HEK293T (cell line): ENCODE data around the gene KRT84.

Source experiments
- CTCF ChIA-PET: fragments of 350-600 bp; formaldehyde crosslinking; extraction: SDS; loops from one replicate; lab custom pipeline; 2021; ENCODE audit warnings: antibody characterized with exemption, inconsistent platforms; lab: Yijun Ruan, JAX
- POLR2A ChIA-PET: fragments of 350-600 bp; formaldehyde crosslinking; extraction: SDS; loops from one replicate; lab custom pipeline; 2020; ENCODE audit warnings: antibody characterized with exemption, inconsistent platforms; lab: Yijun Ruan, JAX
- DNase-seq: peaks from one replicate; pipeline ENCODE4 v3.0.0; 2012; ENCODE audit warnings: mixed read lengths; ENCODE audit errors: extremely low spot score
- ARNT ChIP-seq: fragments of 450-650 bp; IDR thresholded peaks from 2 replicates; pipeline ENCODE4 v1.6.1; 2017; ENCODE audit warnings: mild to moderate bottlenecking
- BHLHE40 ChIP-seq: fragments of 450-650 bp; IDR thresholded peaks from 2 replicates; pipeline ENCODE4 v1.6.1; 2016; ENCODE audit warnings: mild to moderate bottlenecking, moderate library complexity, borderline replicate concordance
- CTBP1 ChIP-seq: fragments of 450-650 bp; IDR thresholded peaks from 2 replicates; pipeline ENCODE4 v1.6.1; 2016; ENCODE audit warnings: borderline replicate concordance
- ELF4 ChIP-seq: fragments of 450-650 bp; IDR thresholded peaks from 2 replicates; pipeline ENCODE4 v1.6.1; 2017; ENCODE audit warnings: antibody characterized with exemption
- FOXA1 ChIP-seq: fragments of 450-650 bp; IDR thresholded peaks from 2 replicates; pipeline ENCODE4 v1.6.1; 2016; ENCODE audit warnings: mild to moderate bottlenecking
- FOXK2 ChIP-seq: fragments of 450-650 bp; IDR thresholded peaks from 2 replicates; pipeline ENCODE4 v1.6.1; 2016; ENCODE audit warnings: mild to moderate bottlenecking
- FOXM1 ChIP-seq: fragments of 450-650 bp; IDR thresholded peaks from 2 replicates; pipeline ENCODE4 v1.6.1; 2017; ENCODE audit warnings: mild to moderate bottlenecking, borderline replicate concordance
- HDGF ChIP-seq: fragments of 450-650 bp; IDR thresholded peaks from 2 replicates; pipeline ENCODE4 v1.6.1; 2017; ENCODE audit warnings: antibody characterized with exemption, borderline replicate concordance
- L3MBTL2 ChIP-seq: fragments of 450-650 bp; conservative IDR thresholded peaks from 2 replicates; pipeline ENCODE4 v1.6.1; 2016; ENCODE audit warnings: mild to moderate bottlenecking
- LEF1 ChIP-seq: fragments of 450-650 bp; IDR thresholded peaks from 2 replicates; pipeline ENCODE4 v1.6.1; 2017; ENCODE audit warnings: mild to moderate bottlenecking, borderline replicate concordance
- NFRKB ChIP-seq: fragments of 450-650 bp; IDR thresholded peaks from 2 replicates; pipeline ENCODE4 v1.6.1; 2016; ENCODE audit warnings: mild to moderate bottlenecking, moderate library complexity
- SP1 ChIP-seq: fragments of 450-650 bp; IDR thresholded peaks from 2 replicates; pipeline ENCODE4 v1.6.1; 2017
- SUZ12 ChIP-seq: fragments of 450-650 bp; IDR thresholded peaks from 2 replicates; pipeline ENCODE4 v1.6.1; 2016; ENCODE audit warnings: mild to moderate bottlenecking
- TARDBP ChIP-seq: fragments of 450-650 bp; IDR thresholded peaks from 2 replicates; pipeline ENCODE4 v1.6.1; 2016
- ZNF384 ChIP-seq: fragments of 450-650 bp; IDR thresholded peaks from 2 replicates; pipeline ENCODE4 v1.6.1; 2016
- TF ChIP-seq, protein P1 (sequence below): fragments of 450-650 bp; IDR thresholded peaks from 2 replicates; pipeline ENCODE4 v1.6.1; 2016

The KRT84 gene

DNA sequence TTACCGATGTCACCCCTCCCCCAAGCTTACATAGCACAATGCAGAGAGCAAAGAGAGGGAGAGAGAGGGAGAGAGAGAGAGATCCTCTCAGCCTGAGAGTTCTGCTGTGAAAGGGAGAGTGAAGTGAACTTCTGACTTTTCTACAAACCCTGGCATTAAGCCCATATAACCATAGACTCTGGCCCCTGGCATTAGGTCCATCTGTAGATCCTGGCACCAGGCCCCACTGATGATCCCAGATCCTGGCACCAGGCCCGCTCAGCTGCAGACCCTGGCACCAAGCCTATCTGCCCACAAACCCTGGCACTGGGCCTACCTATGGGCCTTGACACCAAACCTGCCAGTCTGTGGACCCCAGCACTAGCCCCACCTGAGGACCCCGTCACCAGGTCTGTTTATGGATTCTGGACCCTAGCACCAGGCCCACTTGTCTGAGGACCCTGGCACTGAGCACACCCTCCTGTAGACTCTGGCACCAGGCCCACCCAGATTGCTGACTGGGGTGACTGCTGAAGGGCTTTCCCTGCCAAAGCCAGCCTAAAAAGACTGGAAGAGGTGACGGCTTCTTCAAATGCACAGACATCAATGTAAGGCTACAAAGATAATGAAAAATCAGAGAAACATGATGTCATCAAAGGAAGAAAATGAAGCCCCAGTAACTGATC is 49.7 kb downstream of the KRT84 start:
- POLR2A ChIA-PET, result no interaction called here
- CTCF ChIA-PET, result interaction anchor here (0.6 kb wide), 1 partner anchor 656 kb away, joined by 3 read pairs; no protein-coding TSS in a partner anchor
- TF ChIP-seq, protein P1, sequence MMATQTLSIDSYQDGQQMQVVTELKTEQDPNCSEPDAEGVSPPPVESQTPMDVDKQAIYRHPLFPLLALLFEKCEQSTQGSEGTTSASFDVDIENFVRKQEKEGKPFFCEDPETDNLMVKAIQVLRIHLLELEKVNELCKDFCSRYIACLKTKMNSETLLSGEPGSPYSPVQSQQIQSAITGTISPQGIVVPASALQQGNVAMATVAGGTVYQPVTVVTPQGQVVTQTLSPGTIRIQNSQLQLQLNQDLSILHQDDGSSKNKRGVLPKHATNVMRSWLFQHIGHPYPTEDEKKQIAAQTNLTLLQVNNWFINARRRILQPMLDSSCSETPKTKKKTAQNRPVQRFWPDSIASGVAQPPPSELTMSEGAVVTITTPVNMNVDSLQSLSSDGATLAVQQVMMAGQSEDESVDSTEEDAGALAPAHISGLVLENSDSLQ, result no peak
- no peak for TF ChIP-seq ARNT
- no peak for TF ChIP-seq BHLHE40
- no peak for TF ChIP-seq FOXM1
- TF ChIP-seq TARDBP, result no peak
- no peak for TF ChIP-seq FOXA1
- no peak for TF ChIP-seq CTBP1
- no peak for TF ChIP-seq L3MBTL2
- TF ChIP-seq NFRKB, result no peak
- no peak for TF ChIP-seq SUZ12
- TF ChIP-seq ZNF384, result no peak
- no peak for DNase-seq

DNA sequence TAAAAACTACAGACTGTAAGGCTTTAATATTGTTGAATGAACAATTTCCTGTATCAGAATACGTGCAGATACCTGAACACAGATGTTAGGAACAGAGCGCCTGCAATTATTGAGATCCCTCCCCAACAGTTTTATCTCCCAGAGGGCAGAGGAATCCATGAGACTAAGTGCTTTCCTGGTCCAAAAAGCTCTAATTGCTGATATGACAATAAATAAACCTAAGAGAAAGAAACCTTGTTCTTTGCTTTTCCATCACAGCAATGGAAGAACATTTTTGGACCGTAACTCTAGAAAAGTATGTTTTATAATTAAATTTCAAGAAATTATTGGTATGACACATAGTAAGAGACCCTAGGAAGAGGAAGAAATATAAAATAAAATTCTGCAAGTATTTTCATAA is 51.3 kb downstream of the KRT84 start:
- POLR2A ChIA-PET, result no interaction called here

DNA sequence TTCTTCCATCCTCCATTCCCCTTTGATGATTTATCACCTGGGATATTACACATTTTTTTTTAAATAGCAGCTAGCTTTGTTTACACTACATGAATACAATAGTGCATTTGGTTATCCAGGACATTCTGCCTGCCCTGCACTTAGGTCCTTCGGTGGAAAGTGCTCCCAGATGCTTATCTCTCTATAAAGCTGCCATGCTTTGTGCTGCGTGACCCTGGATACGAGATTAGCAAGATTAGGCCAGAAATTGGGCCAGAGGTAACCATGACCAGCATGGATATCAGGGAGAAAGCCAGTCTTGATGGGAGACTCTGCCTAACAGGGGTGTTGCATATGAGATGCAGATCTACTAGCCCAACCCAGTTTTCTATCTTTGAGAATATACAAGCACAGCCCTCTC is 52.1 kb downstream of the KRT84 start:
- DNase-seq, result no peak
- ChIA-PET CTCF (no interaction called here), POLR2A (no interaction called here)
- TF ChIP-seq SUZ12 (no peak), ELF4 (no peak), LEF1 (no peak), FOXK2 (no peak), SP1 (no peak), L3MBTL2 (no peak), CTBP1 (no peak), TARDBP (no peak), FOXM1 (no peak), ZNF384 (no peak)

More for the DNA sequence above, 51.3 kb downstream of the KRT84 start:
- TF ChIP-seq BHLHE40 (no peak), LEF1 (no peak), FOXA1 (no peak), HDGF (no peak), ZNF384 (no peak), NFRKB (no peak), CTBP1 (no peak), SUZ12 (no peak)
- TF ChIP-seq, protein P1, result no peak
- no peak for DNase-seq
- CTCF ChIA-PET, result no interaction called here

DNA sequence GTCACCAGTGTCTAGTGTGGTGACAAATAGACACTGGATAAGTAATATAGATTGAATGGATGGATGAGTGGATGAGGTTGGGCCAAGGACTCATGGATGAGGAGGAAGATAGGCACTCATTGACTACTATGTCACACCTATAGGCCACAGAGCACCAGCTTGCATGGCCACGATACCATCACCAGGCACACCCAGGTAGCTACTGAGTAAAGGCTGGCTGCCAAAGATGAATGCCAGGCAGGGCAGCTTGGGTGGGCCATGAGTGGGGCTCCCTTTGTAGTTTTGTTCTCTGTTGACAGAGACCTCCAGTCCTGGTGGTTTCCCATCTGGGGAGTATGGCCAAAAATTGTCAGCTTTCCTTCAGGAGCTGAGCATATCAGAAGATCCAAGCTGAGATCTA is 53.1 kb downstream of the KRT84 start:
- POLR2A ChIA-PET, result no interaction called here
- CTCF ChIA-PET, result interaction anchor here (0.7 to 1.0 kb wide), 2 partner anchors 53 to 209 kb away, joined by 3 to 4 read pairs; no protein-coding TSS in a partner anchor
- TF ChIP-seq, protein P1, result no peak
- no peak for TF ChIP-seq BHLHE40
- no peak for TF ChIP-seq FOXK2
- TF ChIP-seq ARNT, result no peak
- no peak for TF ChIP-seq CTBP1
- TF ChIP-seq SP1, result no peak
- no peak for TF ChIP-seq ZNF384
- TF ChIP-seq SUZ12, result no peak
- no peak for TF ChIP-seq L3MBTL2
- no peak for TF ChIP-seq LEF1
- TF ChIP-seq HDGF, result no peak
- no peak for TF ChIP-seq NFRKB
- no peak for TF ChIP-seq TARDBP
- no peak for TF ChIP-seq ELF4
- TF ChIP-seq FOXA1, result no peak
- DNase-seq, result no peak

DNA sequence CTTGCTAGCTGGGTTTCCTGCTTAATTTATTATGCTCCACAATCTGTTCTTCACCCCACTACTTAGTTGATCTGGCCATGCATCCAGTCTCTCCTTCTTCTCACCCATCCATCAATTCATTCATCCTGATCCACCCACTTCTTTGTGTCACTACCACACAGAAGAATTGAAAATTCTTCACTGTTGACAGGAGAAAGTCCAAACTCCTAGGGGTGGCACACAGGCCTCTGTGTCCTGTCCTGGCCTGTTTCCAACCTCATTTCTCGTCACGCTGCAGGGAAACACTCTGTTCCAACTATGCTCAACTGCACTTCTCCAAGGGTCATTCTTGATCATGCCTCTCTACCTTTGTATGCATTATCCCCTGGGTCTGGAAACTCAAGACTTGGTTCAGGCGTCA is 53.6 kb downstream of the KRT84 start:
- TF ChIP-seq NFRKB (no peak), ARNT (no peak), ELF4 (no peak), SUZ12 (no peak), L3MBTL2 (no peak), FOXA1 (no peak), ZNF384 (no peak), CTBP1 (no peak), SP1 (no peak), BHLHE40 (no peak), FOXM1 (no peak), TARDBP (no peak), FOXK2 (no peak), LEF1 (no peak)
- TF ChIP-seq, protein P1, result no peak
- CTCF ChIA-PET, result no interaction called here
- no peak for DNase-seq
- POLR2A ChIA-PET, result no interaction called here
